Liver (tissue), 3 donors: ENCODE results near the gene KLRF1.

Source experiments
- EGR1 ChIP-seq, 2 donors: IDR thresholded peaks; 2 replicates each; pipeline ENCODE4 v1.6.1; 2016 to 2018; ENCODE audit warnings: antibody characterized with exemption in 2 of 2, low read depth in 2 of 2
- HNF4G ChIP-seq: IDR thresholded peaks from 2 replicates; pipeline ENCODE4 v1.6.1; 2016; ENCODE audit warnings: antibody characterized with exemption
- TF ChIP-seq, protein P1 (sequence below): fragments of 150-350 bp; IDR thresholded peaks from 2 replicates; pipeline ENCODE4 v1.5.1; 2017; ENCODE audit warnings: improper control_type of control experiment, low read depth, low read length; ENCODE audit not compliant: missing input control
- donor health status: healthy.
- donor health status: healthy.

DNA sequence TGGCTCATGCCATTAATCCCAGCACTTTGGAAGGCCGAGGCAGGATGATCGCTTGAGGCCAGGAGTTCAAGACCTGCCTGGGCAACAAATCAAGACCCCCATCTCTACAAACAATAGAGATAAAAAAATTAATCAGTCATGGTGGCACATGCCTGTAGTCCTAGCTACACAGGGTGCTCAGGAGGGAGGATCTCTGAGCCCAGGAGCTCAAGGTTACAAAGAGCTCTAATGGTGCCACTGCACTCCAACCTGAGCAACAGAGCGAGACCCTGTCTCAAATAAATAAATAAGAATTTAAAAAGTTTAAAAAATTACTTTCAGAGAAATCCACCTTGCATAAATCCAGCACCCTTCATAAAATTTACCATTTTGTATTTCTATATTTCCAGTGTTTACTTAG lies 2.2 kb downstream of the KLRF1 start:
- TF ChIP-seq, protein P1, sequence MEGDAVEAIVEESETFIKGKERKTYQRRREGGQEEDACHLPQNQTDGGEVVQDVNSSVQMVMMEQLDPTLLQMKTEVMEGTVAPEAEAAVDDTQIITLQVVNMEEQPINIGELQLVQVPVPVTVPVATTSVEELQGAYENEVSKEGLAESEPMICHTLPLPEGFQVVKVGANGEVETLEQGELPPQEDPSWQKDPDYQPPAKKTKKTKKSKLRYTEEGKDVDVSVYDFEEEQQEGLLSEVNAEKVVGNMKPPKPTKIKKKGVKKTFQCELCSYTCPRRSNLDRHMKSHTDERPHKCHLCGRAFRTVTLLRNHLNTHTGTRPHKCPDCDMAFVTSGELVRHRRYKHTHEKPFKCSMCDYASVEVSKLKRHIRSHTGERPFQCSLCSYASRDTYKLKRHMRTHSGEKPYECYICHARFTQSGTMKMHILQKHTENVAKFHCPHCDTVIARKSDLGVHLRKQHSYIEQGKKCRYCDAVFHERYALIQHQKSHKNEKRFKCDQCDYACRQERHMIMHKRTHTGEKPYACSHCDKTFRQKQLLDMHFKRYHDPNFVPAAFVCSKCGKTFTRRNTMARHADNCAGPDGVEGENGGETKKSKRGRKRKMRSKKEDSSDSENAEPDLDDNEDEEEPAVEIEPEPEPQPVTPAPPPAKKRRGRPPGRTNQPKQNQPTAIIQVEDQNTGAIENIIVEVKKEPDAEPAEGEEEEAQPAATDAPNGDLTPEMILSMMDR = no peak
- TF ChIP-seq EGR1 (IDR thresholded peaks at IDR 0.05; ENCODE audit: low read depth in 2 of 2) (no peak), HNF4G (no peak)
